Hematopoietic multipotent progenitor cell treated with erythropoietin and hydrocortisone succinate and interleukin-3 and kit ligand, for 8 days (in vitro differentiated cells): Measurements from ENCODE around the gene DEPDC4.
"Not testable (repeated sequence)": the region's sequence is repeated elsewhere in the genome, so short reads cannot be mapped to it uniquely, and the experiment has no call there.

ENCODE experiments used
- DNase-seq: peaks from one replicate; pipeline ENCODE4 v3.0.0-alpha.2; 2015

The DEPDC4 gene

GRCh38 chr12:100263131-100263530 lies 3.7 kb downstream of the DEPDC4 start:
- DNase-seq: no peak

- DNase-seq: no peak
These were observed 8.8 kb downstream of the DEPDC4 start for GRCh38 chr12:100258127-100258526.

- no peak for DNase-seq
These were observed 12.0 kb downstream of the DEPDC4 start for GRCh38 chr12:100254876-100255275.

GRCh38 chr12:100253437-100253836 lies 13.4 kb downstream of the DEPDC4 start:
- no peak for DNase-seq

GRCh38 chr12:100251917-100252316 lies 15.0 kb downstream of the DEPDC4 start:
- no peak for DNase-seq

- DNase-seq: no peak
These were observed 16.9 kb downstream of the DEPDC4 start for GRCh38 chr12:100249941-100250340.

- DNase-seq: no peak
These were observed 18.0 kb downstream of the DEPDC4 start for GRCh38 chr12:100248886-100249285.

GRCh38 chr12:100247765-100248164 lies 19.1 kb downstream of the DEPDC4 start:
- DNase-seq: no peak

GRCh38 chr12:100243137-100243536 lies 23.7 kb downstream of the DEPDC4 start:
- no peak for DNase-seq

GRCh38 chr12:100239589-100239988 lies 27.3 kb downstream of the DEPDC4 start:
- DNase-seq: no peak

- no peak for DNase-seq
These were observed 28.1 kb downstream of the DEPDC4 start for GRCh38 chr12:100238801-100239200.

- DNase-seq: peak; percentile 68
These were observed 32.1 kb downstream of the DEPDC4 start for GRCh38 chr12:100234591-100235304.

GRCh38 chr12:100234166-100234565 lies 32.7 kb downstream of the DEPDC4 start:
- no peak for DNase-seq

GRCh38 chr12:100231873-100232272 lies 35.0 kb downstream of the DEPDC4 start:
- not testable (repeated sequence) for DNase-seq

GRCh38 chr12:100229876-100230275 lies 37.0 kb downstream of the DEPDC4 start:
- no peak for DNase-seq

- peak; percentile 59 for DNase-seq
These were observed 37.7 kb downstream of the DEPDC4 start for GRCh38 chr12:100229036-100229635.

- DNase-seq: no peak
These were observed 41.4 kb downstream of the DEPDC4 start for GRCh38 chr12:100225491-100225890.

- DNase-seq: not testable (repeated sequence)
These were observed 44.7 kb downstream of the DEPDC4 start for GRCh38 chr12:100222173-100222572.

- no peak for DNase-seq
These were observed 45.4 kb downstream of the DEPDC4 start for GRCh38 chr12:100221523-100221922.

- no peak for DNase-seq
These were observed 47.4 kb downstream of the DEPDC4 start for GRCh38 chr12:100219328-100220109.

GRCh38 chr12:100216337-100216736 lies 50.5 kb downstream of the DEPDC4 start:
- no peak for DNase-seq

- no peak for DNase-seq
These were observed 51.7 kb downstream of the DEPDC4 start for GRCh38 chr12:100215209-100215608.

- DNase-seq: no peak
These were observed 52.4 kb downstream of the DEPDC4 start for GRCh38 chr12:100214518-100214917.
